Measurements from ENCODE around the gene HIVEP1. TPM values are rescaled to one million over a fixed set of nuclear protein-coding genes. Genes with fewer than 3 reads are reported as not detected.

The HIVEP1 gene
- total and polyA plus RNA-seq, 4 donors, result 2.7 to 27.2 (median 6.2) TPM

GRCh38 chr6:11978169-11978987 is 33.7 kb upstream of the HIVEP1 start:
- no peak overlapping the region for H3K27ac ChIP-seq (ENCODE audit: low read depth in 1 of 2, low read length in 2 of 2)
- H3K4me1 ChIP-seq (ENCODE audit: control insufficient read depth in 4 of 4, insufficient read depth in 4 of 4, low read length in 3 of 4), result no peaks in the 10 kb centered on the region
- no peak for TF ChIP-seq REST (IDR thresholded peaks at IDR 0.05)
- TF ChIP-seq GABPA (IDR thresholded peaks at IDR 0.05 in 1 of 2, conservative IDR thresholded peaks at IDR 0.05 in 1 of 2), result peak in 1 of 2 donors; percentile 26
- TF ChIP-seq FOXA1 (IDR thresholded peaks at IDR 0.05), result no peak
- TF ChIP-seq HNF4G (IDR thresholded peaks at IDR 0.05), result no peak
- TF ChIP-seq ATF3 (IDR thresholded peaks at IDR 0.05), result no peak
- no peaks in the 10 kb centered on the region for H3K36me3 ChIP-seq (ENCODE audit: control insufficient read depth in 4 of 4, insufficient read depth in 3 of 4, low read depth in 1 of 4, low read length in 3 of 4)
- no peaks in the 10 kb centered on the region for H3K27me3 ChIP-seq (ENCODE audit: control insufficient read depth in 4 of 4, insufficient read depth in 4 of 4, low read length in 3 of 4)
- no peak overlapping the region for H3K9ac ChIP-seq (ENCODE audit: low read depth in 1 of 2, low read length in 2 of 2)
- no peak for DNase-seq (ENCODE audit: low spot score)
- 73% methylated on average over 1 of the region's 1 CpG for WGBS
- H3K9me3 ChIP-seq (ENCODE audit: control insufficient read depth in 4 of 4, low read length in 3 of 4), result no peaks in the 10 kb centered on the region
- no peak overlapping the region for H3K4me3 ChIP-seq (ENCODE audit: low read depth in 1 of 3, low read length in 3 of 3)

DNA sequence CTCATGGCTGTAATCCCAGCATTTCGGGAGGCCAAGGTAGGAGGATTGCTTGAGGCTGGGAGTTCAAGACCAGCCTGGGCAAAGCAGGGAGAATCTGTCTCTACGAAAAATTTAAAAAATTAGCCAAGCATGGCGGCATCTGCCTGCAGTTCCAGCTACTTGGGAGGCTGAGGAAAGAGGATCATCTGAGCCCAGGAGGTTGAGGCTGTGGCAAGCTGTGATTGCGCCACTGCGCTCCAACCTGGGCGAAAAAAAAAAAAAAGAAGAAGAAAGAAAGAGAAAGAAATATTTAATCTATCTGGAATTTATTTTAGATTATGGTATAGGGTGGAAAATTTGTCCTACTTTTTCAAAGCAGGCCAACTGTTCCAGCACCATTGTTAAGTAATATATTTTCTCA is 32.2 kb upstream of the HIVEP1 start:
- H3K9me3 ChIP-seq (ENCODE audit: control insufficient read depth in 4 of 4, low read length in 3 of 4), result no peaks in the 10 kb centered on the region
- TF ChIP-seq HNF4A (conservative IDR thresholded peaks at IDR 0.05), result no peak
- TF ChIP-seq JUND (IDR thresholded peaks at IDR 0.05), result no peak
- no peak for TF ChIP-seq HNF4G (IDR thresholded peaks at IDR 0.05)
- TF ChIP-seq REST (IDR thresholded peaks at IDR 0.05), result no peak
- TF ChIP-seq SP1 (IDR thresholded peaks at IDR 0.05), result no peak
- TF ChIP-seq YY1 (IDR thresholded peaks at IDR 0.05), result no peak
- no peak for TF ChIP-seq ATF3 (IDR thresholded peaks at IDR 0.05)
- TF ChIP-seq, protein P1, sequence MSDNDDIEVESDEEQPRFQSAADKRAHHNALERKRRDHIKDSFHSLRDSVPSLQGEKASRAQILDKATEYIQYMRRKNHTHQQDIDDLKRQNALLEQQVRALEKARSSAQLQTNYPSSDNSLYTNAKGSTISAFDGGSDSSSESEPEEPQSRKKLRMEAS (IDR thresholded peaks at IDR 0.05), result no peak
- no peak for TF ChIP-seq NR2F2 (IDR thresholded peaks at IDR 0.05)
- TF ChIP-seq ZBTB33 (IDR thresholded peaks at IDR 0.05), result no peak
- no peak for TF ChIP-seq RAD21 (IDR thresholded peaks at IDR 0.05)
- TF ChIP-seq FOXA1 (IDR thresholded peaks at IDR 0.05), result no peak
- WGBS, result 94% methylated on average over 6 of the region's 6 CpGs
- H3K27me3 ChIP-seq (ENCODE audit: control insufficient read depth in 4 of 4, insufficient read depth in 4 of 4, low read length in 3 of 4), result no peaks in the 10 kb centered on the region
- DNase-seq (ENCODE audit: low spot score), result no peak
- no peak overlapping the region for H3K27ac ChIP-seq (ENCODE audit: low read depth in 1 of 2, low read length in 2 of 2)
- H3K9ac ChIP-seq (ENCODE audit: low read depth in 1 of 2, low read length in 2 of 2), result no peak overlapping the region
- H3K4me3 ChIP-seq (ENCODE audit: low read depth in 1 of 3, low read length in 3 of 3), result no peak overlapping the region
- H3K36me3 ChIP-seq (ENCODE audit: control insufficient read depth in 4 of 4, insufficient read depth in 3 of 4, low read depth in 1 of 4, low read length in 3 of 4), result no peaks in the 10 kb centered on the region
- no peaks in the 10 kb centered on the region for H3K4me1 ChIP-seq (ENCODE audit: control insufficient read depth in 4 of 4, insufficient read depth in 4 of 4, low read length in 3 of 4)
